Measurements from ENCODE around the gene MRFAP1L1. TPM values are rescaled to one million over a fixed set of nuclear protein-coding genes. Genes with fewer than 3 reads are reported as not detected.

Gene MRFAP1L1
- total RNA-seq, 1 donor from 2014 or later, result 57.9 TPM

GRCh38 chr4:6753103-6753560 lies 43.5 kb upstream of the MRFAP1L1 start:
- DNase-seq (ENCODE audit: low read depth), result no peak
- H3K4me3 ChIP-seq (ENCODE audit: low read depth, low read length), result no peak overlapping the region
- H3K36me3 ChIP-seq (ENCODE audit: control insufficient read depth, insufficient read depth, low read length), result no peaks in the 10 kb centered on the region
- no peaks in the 10 kb centered on the region for H3K27me3 ChIP-seq (ENCODE audit: control insufficient read depth, insufficient read depth, low read length)
- no peak for TF ChIP-seq CTCF (IDR thresholded peaks at IDR 0.05; ENCODE audit: insufficient read depth, low read length, severe bottlenecking)
- no peak for FAIRE-seq

GRCh38 chr4:6752486-6752829 lies 42.8 kb upstream of the MRFAP1L1 start:
- no peak for TF ChIP-seq CTCF (IDR thresholded peaks at IDR 0.05; ENCODE audit: insufficient read depth, low read length, severe bottlenecking)
- H3K36me3 ChIP-seq (ENCODE audit: control insufficient read depth, insufficient read depth, low read length), result no peaks in the 10 kb centered on the region
- no peak for FAIRE-seq
- H3K27me3 ChIP-seq (ENCODE audit: control insufficient read depth, insufficient read depth, low read length), result no peaks in the 10 kb centered on the region
- DNase-seq (ENCODE audit: low read depth), result no peak
- no peak overlapping the region for H3K4me3 ChIP-seq (ENCODE audit: low read depth, low read length)

- TF ChIP-seq CTCF (IDR thresholded peaks at IDR 0.05; ENCODE audit: insufficient read depth, low read length, severe bottlenecking), result no peak
- H3K27me3 ChIP-seq (ENCODE audit: control insufficient read depth, insufficient read depth, low read length), result no peaks in the 10 kb centered on the region
- DNase-seq (ENCODE audit: low read depth) (peak; percentile 38), FAIRE-seq (no peak)
- no peak overlapping the region for H3K4me3 ChIP-seq (ENCODE audit: low read depth, low read length)
- no peaks in the 10 kb centered on the region for H3K36me3 ChIP-seq (ENCODE audit: control insufficient read depth, insufficient read depth, low read length)
Measured at GRCh38 chr4:6751611-6752485, 42.2 kb upstream of the MRFAP1L1 start.

- no peak for TF ChIP-seq CTCF (IDR thresholded peaks at IDR 0.05; ENCODE audit: insufficient read depth, low read length, severe bottlenecking)
- peak; percentile 34 for DNase-seq (ENCODE audit: low read depth)
- H3K27me3 ChIP-seq (ENCODE audit: control insufficient read depth, insufficient read depth, low read length), result no peaks in the 10 kb centered on the region
- H3K36me3 ChIP-seq (ENCODE audit: control insufficient read depth, insufficient read depth, low read length), result no peaks in the 10 kb centered on the region
- FAIRE-seq, result no peak
- no peak overlapping the region for H3K4me3 ChIP-seq (ENCODE audit: low read depth, low read length)
Measured at GRCh38 chr4:6750286-6751221, 40.9 kb upstream of the MRFAP1L1 start.

- H3K27me3 ChIP-seq (ENCODE audit: control insufficient read depth, insufficient read depth, low read length), result no peaks in the 10 kb centered on the region
- DNase-seq (ENCODE audit: low read depth) (peak; percentile 47), FAIRE-seq (no peak)
- no peak overlapping the region for H3K4me3 ChIP-seq (ENCODE audit: low read depth, low read length)
- H3K36me3 ChIP-seq (ENCODE audit: control insufficient read depth, insufficient read depth, low read length), result no peaks in the 10 kb centered on the region
- TF ChIP-seq CTCF (IDR thresholded peaks at IDR 0.05; ENCODE audit: insufficient read depth, low read length, severe bottlenecking), result no peak
Measured at GRCh38 chr4:6749340-6750171, 39.9 kb upstream of the MRFAP1L1 start.
